NCI-H510A (cell line): Measurements from ENCODE around the gene COX4I1.
"Not testable (repeated sequence)": the region's sequence is repeated elsewhere in the genome, so short reads cannot be mapped to it uniquely, and the experiment has no call there.

Experiments
- DNase-seq: peaks from one replicate; lab custom pipeline; 2025; lab: John Stamatoyannopoulos, UW

The COX4I1 gene

GRCh38 chr16:85800321-85800669 is 800 bp downstream of the COX4I1 start:
- no peak for DNase-seq

DNA sequence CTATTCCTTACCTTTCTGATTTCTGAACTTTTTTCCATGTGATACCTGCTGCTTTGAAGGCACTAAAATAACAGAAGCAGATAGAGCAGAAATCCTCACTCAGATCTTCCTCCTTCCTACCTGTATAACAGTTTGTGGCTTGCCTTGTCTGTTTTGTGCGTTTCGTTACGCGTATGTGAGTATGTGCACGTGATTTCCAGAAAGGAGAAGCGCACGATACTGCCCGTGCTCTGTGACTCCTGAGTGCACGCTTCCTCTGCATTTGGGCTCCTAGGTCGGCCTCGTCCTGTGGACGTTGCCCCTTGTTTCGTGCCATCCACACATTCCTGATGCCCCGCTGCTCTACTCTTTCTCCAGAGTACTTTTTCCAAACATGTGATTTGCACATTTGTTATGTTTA is 4.1 kb downstream of the COX4I1 start:
- no peak for DNase-seq

DNA sequence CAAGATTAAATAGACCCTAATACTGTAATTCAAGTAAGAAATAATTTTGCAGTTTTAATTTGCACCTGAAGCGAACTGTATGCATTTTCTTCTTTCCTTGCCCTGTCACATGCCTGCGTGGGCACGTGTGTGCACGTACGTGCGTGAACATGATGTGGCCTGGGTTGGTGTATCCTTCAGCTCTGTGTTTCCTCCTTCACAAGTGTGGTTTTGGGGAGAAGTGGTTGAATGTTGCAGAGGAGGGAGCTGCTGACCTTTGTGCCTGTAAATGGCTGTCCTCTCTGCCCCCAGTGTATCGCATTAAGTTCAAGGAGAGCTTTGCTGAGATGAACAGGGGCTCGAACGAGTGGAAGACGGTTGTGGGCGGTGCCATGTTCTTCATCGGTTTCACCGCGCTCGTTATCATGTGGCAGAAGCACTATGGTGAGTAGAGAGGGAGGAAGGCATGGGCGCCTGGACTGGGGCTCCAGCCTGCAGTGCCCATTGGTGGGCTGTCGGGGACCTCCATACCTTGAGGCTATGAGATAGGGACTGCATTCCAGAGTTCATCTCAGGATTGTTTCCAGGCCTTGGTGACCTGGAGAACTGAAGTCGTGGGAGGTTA is 6.0 kb downstream of the COX4I1 start:
- no peak for DNase-seq

DNA sequence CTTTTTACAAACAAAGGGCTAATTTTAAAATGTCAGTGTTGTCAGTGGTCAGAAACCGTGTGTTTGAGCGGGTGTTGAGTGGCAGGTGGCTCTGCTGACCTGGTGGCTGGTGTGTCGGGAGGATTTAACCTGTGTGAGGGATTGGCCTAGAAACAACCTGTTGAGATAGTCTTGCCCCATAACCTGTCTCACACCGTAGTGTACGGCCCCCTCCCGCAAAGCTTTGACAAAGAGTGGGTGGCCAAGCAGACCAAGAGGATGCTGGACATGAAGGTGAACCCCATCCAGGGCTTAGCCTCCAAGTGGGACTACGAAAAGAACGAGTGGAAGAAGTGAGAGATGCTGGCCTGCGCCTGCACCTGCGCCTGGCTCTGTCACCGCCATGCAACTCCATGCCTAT is 7.0 kb downstream of the COX4I1 start:
- no peak for DNase-seq

DNA sequence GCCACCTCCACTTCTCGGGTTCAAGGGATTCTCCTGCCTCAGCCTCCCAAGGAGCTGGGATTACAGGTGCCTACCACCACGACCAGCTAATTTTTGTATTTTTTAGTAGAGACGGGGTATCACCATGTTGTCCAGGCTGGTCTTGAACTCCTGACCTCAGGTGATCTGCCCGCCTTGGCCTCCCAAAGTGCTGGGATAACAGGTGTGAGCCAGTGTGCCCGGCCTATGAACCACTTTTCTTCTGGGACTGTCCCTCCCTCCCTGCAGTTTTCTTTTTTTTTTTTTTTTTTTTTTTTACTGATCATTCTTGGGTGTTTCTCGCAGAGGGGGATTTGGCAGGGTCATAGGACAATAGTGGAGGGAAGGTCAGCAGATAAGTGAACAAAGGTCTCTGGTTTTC is 7.8 kb downstream of the COX4I1 start:
- not testable (repeated sequence) for DNase-seq

DNA sequence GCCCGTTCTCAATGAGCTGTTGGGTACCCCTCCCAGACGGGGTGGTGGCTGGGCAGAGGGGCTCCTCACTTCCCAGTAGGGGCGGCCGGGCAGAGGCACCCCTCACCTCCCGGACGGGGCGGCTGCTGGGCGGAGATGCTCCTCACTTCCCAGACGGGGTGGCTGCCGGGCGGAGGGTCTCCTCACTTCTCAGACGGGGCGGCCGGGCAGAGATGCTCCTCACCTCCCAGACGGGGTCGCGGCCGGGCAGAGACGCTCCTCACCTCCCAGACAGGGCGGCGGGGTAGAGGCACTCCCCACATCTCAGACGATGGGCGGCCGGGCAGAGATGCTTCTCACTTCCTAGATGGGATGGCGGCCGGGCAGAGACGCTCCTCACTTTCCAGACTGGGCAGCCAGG is 8.6 kb downstream of the COX4I1 start:
- DNase-seq: not testable (repeated sequence)

DNA sequence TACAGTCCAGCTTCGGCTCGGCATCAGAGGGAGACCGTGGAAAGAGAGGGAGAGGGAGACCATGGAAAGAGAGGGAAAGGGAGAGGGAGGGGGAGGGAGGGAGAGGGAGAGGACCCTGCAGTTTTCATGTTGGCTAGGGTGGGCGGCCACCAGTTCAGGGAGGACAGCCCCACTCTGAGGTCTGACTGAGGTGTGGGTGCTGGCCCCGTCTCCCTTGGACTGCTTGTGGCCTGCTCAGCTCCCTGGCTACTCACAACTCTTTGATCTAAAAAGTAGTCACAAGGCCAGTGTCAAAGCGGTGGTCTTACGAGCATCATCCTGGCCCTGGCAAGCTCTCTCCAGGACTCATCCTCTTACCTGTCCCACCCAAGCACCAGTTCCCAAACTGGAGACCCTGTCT is 9.4 kb downstream of the COX4I1 start:
- DNase-seq: no peak

- no peak for DNase-seq
These were observed 10.2 kb downstream of the COX4I1 start for GRCh38 chr16:85809645-85810044.

GRCh38 chr16:85810097-85810741 is 10.7 kb downstream of the COX4I1 start:
- no peak for DNase-seq

- DNase-seq: no peak
These were observed 11.2 kb downstream of the COX4I1 start for GRCh38 chr16:85810742-85811115.

DNA sequence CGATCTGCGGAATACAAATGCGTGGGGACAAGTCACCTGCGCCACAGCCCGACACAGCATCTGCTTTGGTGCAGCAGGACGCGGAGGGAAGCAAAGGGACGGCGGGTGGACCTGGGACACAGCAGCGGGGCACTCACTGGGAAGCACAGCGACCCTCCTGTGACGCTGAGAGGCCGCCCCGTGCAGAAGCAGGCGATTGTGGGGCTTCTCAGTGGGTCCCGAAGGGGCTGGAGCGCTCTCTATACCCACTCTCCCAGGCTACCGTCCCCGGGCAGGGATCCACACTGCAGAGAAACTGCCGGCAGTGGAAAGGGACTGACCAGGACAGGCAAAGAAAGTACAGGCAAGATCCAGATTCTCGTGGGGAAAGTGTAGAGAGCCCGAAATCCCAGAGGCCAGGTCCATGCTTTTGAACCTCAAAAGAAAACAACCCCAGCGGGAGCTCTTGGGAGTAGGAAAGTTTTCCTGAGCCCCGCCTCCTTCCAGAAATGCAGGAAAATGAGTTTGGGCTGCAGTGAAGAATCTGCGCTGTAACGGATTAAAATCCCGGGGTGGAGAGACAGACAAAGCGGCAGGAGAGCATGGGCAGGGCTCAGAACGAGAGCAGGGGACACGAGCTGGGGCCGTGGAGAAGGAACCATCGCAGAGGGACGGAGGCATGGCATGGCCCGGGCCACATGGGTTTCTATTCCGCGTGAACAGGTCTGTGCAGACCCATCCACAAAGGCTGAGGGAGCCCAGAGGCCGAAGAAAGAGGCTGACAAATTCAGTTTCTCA is 12.7 kb downstream of the COX4I1 start:
- no peak for DNase-seq

GRCh38 chr16:85812811-85813700 is 13.6 kb downstream of the COX4I1 start:
- DNase-seq: no peak

GRCh38 chr16:85816159-85816558 is 16.7 kb downstream of the COX4I1 start:
- no peak for DNase-seq

DNA sequence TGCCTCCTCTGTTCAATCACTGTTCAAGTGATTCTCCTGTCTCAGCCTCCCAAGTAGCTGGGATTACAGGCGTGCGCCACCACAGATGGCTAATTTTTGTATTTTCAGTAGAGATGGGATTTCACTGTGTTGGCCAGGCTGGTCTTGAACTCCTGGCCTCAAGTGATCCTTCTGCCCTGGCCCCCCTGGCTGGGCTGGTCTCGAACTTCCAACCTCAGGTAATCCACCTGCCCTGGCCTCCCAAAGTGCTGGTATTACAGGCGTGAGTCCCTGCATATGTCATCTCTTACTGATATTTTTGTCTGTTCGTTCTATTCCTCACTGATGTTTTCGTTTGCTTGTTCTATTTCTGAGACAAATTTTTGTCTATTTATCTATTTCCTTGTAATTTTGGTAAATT is 17.7 kb downstream of the COX4I1 start:
- not testable (repeated sequence) for DNase-seq

- DNase-seq: peak; percentile 23
These were observed 19.8 kb downstream of the COX4I1 start for GRCh38 chr16:85819245-85819644.

DNA sequence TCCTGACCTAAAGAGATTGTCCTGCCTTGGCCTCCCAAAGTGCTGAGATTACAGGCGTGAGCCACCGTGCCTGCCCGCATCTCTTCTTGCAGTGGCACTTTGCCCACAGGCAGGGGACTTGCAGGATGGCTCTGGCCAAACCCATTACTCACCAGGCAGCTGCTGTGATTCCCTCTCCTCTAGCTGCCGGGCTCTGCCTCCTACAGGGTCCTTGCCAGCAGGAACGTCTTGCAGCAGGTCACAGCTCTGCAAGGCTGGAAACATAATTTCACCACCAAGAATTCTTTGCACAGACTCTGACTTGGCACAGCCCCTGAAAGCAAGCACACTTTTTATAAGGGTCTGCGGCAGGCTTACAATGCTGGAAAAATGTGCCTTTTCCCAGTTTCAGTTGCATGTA is 20.3 kb downstream of the COX4I1 start:
- DNase-seq: no peak

DNA sequence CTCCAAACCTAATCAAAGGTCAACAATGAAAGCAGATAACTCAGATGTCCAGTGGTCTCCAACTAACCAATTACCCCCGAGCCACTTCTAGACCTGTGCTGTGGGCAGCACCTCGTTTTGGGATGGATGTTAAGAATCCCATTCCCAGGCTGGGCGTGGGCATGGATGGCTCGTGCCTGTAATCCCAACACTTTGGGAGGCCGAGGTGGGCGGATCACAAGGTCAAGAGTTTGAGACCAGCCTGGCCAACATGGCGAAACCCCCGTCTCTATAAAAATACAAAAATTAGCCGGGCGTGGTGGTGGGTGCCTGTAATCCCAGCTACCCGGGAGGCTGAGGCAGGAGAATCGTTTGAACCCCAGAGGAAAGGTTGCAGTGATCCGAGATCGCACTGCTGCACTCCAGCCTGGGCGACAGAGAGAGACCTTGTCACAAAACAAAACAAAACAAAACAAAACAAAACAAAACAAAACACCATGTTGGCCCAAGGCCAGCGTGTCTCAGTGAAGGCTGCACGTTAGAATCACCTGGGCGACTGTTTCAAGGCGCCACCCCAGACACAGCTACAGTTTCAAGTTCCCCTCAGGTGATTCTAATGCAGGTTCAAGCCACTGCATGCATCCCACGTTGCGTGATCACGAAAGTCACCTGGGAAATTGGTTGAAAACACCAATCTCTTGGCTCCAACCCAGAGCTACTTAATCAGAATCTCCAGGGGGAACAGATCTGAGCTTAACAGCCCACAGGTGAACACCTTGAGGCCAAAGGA is 21.3 kb downstream of the COX4I1 start:
- no peak for DNase-seq

DNA sequence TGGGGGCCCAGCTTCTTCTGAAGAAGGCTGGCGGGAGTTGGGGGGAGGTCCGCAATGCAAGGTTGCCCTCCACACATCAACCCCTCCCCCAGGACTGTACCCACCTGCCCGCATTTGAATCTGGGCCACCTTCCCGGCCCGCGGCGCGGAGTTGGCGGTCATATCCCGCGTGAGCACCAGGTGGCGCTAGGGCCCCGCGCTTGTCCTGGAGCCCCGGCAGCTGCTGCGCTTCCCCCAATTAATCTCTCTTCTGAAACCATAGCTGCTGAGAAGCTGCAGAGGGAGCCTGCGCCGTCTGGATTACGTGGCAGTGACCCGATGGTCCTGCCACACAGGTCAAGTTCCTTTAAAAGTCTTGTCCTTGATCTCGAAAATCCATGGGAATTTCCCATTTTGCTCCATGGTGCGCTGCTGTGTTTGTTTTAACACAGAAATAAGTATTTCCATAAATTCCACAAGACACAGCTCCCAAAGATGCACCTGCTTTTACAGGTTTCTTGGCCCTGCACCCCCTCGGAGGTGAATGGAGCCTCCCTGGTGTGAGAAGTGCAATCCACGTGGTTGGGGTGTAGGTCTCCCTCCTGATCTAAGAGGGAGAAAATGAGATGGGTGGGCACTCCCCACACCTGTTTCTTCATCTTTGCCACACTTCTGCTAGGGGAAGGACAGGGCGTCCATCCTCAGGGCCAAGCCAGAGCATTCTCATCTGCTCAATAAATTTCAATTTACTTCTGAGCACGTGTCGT is 22.1 kb downstream of the COX4I1 start:
- peak; percentile 46 for DNase-seq

DNA sequence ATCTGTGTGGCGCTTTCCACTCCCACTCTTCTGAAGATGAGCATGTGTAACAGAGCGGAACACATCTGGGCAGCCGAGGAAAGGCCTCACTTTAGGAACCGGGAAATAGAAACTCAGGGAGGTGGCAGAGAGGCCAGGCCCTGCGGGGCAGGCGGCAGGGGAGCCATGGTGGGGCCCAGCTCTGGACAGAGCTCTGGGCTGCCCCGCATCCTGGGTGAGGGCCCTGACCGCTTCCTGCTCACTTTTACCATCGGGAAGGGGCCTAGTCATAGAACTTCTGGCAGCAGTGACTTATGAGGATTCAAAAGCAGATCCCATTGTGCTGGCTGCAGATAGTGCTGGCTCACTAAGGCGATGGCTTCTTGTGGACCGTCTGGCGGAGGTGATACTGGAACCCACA is 22.6 kb downstream of the COX4I1 start:
- no peak for DNase-seq

GRCh38 chr16:85823328-85823920 is 23.9 kb downstream of the COX4I1 start:
- DNase-seq: no peak
